Ovary (tissue), 9 donors: Measurements from ENCODE around the gene AP1G1. TPM values are rescaled to one million over a fixed set of nuclear protein-coding genes. Genes with fewer than 3 reads are reported as not detected.
"Not testable (repeated sequence)": the region's sequence is repeated elsewhere in the genome, so short reads cannot be mapped to it uniquely, and the experiment has no call there.

Experiments used
- DNase-seq, 5 donors: peaks; one replicate each; pipeline ENCODE4 v3.0.0-alpha.2; 2019 to 2020
- H3K27ac ChIP-seq, 2 donors: fragments of 200-600 bp; one replicate each; pipeline versions ENCODE4 v1.5.1 to v1.8.0; 2019 to 2022
- H3K27me3 ChIP-seq: fragments of 200-600 bp; one replicate; pipeline ENCODE4 v1.8.0; 2022
- H3K36me3 ChIP-seq: fragments of 200-600 bp; sonication (generic); one replicate; pipeline ENCODE4 v1.5.1; 2019
- H3K4me1 ChIP-seq: one replicate; pipeline ENCODE4 v1.8.1; 2013; ENCODE audit warnings: mild to moderate bottlenecking, moderate library complexity; ENCODE audit not compliant: insufficient read depth
- H3K4me3 ChIP-seq: fragments of 200-600 bp; sonication (generic); one replicate; pipeline ENCODE4 v1.5.1; 2017
- H3K9me3 ChIP-seq, 2 donors: fragments of 200-600 bp in 1 of 2; sonication (generic) in 1 of 2; one replicate each; pipeline versions ENCODE4 v1.5.1 to v1.8.1; 2013 to 2019; ENCODE audit warnings: mild to moderate bottlenecking in 1 of 2, moderate library complexity in 1 of 2
- EP300 ChIP-seq: sonication (generic); formaldehyde crosslinking; IDR thresholded peaks from one replicate; pipeline ENCODE4 v1.6.1; 2017; ENCODE audit warnings: antibody characterized with exemption
- POLR2A ChIP-seq: fragments of 450-650 bp; IDR thresholded peaks from one replicate; pipeline ENCODE4 v1.6.1; 2017; ENCODE audit warnings: antibody characterized with exemption, mild to moderate bottlenecking, moderate library complexity
- WGBS, 3 donors: extraction: QIAGEN DNeasy Blood & Tissue Kit in 1 of 3; methylation state at CpG; one replicate each; pipeline versions ENCODE4 v1.1.5 to v1.1.7; 2013 to 2017; 5-methylcytosine and 5-hydroxymethylcytosine counted together
- intact Hi-C, 4 donors: fragments of 100-400 bp; cut with DNase I; formaldehyde crosslinking; loops; one replicate each; pipeline versions ENCODE4 v1.11.0 to v1.15.1; 2022 to 2023
- polyA plus RNA-seq, 2 donors: library from polyadenylated mRNA; stranded (reverse); fragments of 200-250 nt in 1 of 2; fragments of 350-450 nt in 1 of 2; fragmentation: Illumina TruSeq in 1 of 2; extraction: RNeasy Lipid Tissue Mini Kit (QIAGEN cat#74804) in 1 of 2; gene quantifications; one replicate each; pipeline ENCODE4 v1.2.3, GENCODE V29; 2013 to 2014
- total RNA-seq, 7 donors: library from RNA; depleted of rRNA in 2 of 7; stranded (reverse); fragments of >200 nt in 2 of 7; fragmentation: NEBNext Ultra II Directional in 3 of 7; extraction: Animal tissue kit (Norgen Biotek cat#: 25700) in 3 of 7; gene quantifications; one replicate each; pipeline versions ENCODE4 v1.1.0 to v1.2.4, GENCODE V29; 2016 to 2023
- TF ChIP-seq, protein P1 (sequence below), 3 donors: fragments of 450-650 bp in 2 of 3; fragments of 200-600 bp in 1 of 3; IDR thresholded peaks; one replicate each; pipeline versions ENCODE4 v1.5.1 to v1.8.0; 2016 to 2022; ENCODE audit warnings: antibody characterized with exemption in 3 of 3, mild to moderate bottlenecking in 1 of 3
- donor health status: DM: no; HTN: no; CAD: no; lungs with moderate emphysema.
- donor health status: DM: no; HTN: no; CAD: no.
- donor health status: Bipolar disorder and iron deficiency.
- donor health status: DM: yes; HTN: yes; CAD: no.
- donor health status: DM: no; HTN: no; CAD: no.
- donor health status: DM: yes; HTN: yes; CAD: no.

The AP1G1 gene
- total and polyA plus RNA-seq, 9 donors: 14.2 to 71.7 (median 54.3) TPM

DNA sequence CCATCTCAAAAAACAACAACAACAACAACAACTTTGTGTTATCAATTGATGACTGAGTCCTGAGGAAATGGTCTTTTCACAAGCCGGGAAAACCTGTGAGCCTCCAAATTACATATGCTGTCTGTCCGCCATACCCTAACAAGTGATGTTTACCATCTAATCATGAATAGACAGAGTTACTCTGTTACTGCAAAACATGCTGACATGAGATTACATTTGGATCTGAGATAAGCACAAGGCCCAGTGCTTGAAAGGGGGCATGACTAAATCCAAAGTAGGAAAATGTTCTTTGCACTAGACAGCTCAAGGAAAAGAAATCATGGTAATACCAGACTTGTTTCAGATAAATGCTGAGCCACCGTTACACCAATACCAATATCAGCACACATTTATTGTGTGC is 28.5 kb upstream of the AP1G1 start:
- 83 to 92% (median 86%) methylated on average over 3 of the region's 3 CpGs for WGBS, 3 donors
- H3K4me3 ChIP-seq: no peak overlapping the region
- TF ChIP-seq POLR2A (no peak), EP300 (no peak)
- TF ChIP-seq, protein P1, sequence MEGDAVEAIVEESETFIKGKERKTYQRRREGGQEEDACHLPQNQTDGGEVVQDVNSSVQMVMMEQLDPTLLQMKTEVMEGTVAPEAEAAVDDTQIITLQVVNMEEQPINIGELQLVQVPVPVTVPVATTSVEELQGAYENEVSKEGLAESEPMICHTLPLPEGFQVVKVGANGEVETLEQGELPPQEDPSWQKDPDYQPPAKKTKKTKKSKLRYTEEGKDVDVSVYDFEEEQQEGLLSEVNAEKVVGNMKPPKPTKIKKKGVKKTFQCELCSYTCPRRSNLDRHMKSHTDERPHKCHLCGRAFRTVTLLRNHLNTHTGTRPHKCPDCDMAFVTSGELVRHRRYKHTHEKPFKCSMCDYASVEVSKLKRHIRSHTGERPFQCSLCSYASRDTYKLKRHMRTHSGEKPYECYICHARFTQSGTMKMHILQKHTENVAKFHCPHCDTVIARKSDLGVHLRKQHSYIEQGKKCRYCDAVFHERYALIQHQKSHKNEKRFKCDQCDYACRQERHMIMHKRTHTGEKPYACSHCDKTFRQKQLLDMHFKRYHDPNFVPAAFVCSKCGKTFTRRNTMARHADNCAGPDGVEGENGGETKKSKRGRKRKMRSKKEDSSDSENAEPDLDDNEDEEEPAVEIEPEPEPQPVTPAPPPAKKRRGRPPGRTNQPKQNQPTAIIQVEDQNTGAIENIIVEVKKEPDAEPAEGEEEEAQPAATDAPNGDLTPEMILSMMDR (IDR thresholded peaks at IDR 0.05): no peak

DNA sequence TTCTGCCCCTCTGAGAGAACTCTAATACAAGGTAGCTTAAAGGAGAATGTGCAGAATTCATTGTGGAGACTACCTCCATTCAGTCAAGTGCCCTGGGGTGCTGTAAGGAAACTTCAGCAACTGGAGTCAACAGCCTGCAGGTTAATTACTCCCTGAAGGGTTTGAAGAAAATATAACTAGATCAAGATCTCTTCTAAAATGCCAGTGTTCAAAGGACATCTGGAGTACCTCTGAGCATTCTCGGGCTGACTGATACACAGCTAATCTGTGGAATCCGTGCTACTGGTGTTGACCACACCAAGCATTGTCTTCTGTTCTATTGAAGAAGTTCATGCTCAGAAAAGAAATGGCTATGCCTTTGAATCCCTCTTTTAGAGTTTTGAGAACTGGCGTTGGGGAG is 25.7 kb upstream of the AP1G1 start:
- no peak overlapping the region for H3K4me3 ChIP-seq
- no peaks in the 10 kb centered on the region for H3K36me3 ChIP-seq
- no peaks in the 10 kb centered on the region for H3K27me3 ChIP-seq
- TF ChIP-seq, protein P1 (IDR thresholded peaks at IDR 0.05): no peak
- no peaks in the 10 kb centered on the region for H3K9me3 ChIP-seq
- no peak overlapping the region for H3K27ac ChIP-seq
- DNase-seq: no peak
- WGBS, 3 donors: 79 to 87% (median 85%) methylated on average over 3 of the region's 3 CpGs
- H3K4me1 ChIP-seq: no peaks in the 10 kb centered on the region
- intact Hi-C loops: no loop called here

More for the DNA sequence above, 28.5 kb upstream of the AP1G1 start:
- no peak overlapping the region for H3K27ac ChIP-seq
- no peaks in the 10 kb centered on the region for H3K4me1 ChIP-seq
- H3K9me3 ChIP-seq: no peaks in the 10 kb centered on the region
- intact Hi-C loops: loop anchor here in 1 of 4 donors (1.0 kb wide), 1 partner anchor 21 kb away; no protein-coding TSS in a partner anchor
- H3K27me3 ChIP-seq: no peaks in the 10 kb centered on the region
- no peaks in the 10 kb centered on the region for H3K36me3 ChIP-seq
- DNase-seq: no peak

- DNase-seq, H3K4me3 ChIP-seq, H3K36me3 ChIP-seq, H3K27ac ChIP-seq, H3K4me1 ChIP-seq, intact Hi-C loops, H3K27me3 ChIP-seq, H3K9me3 ChIP-seq: not testable (repeated sequence)
- 86 to 89% (median 88%) methylated on average over 2 of the region's 2 CpGs for WGBS, 3 donors
These were observed 23.5 kb upstream of the AP1G1 start for GRCh38 chr16:71832112-71832511.

DNA sequence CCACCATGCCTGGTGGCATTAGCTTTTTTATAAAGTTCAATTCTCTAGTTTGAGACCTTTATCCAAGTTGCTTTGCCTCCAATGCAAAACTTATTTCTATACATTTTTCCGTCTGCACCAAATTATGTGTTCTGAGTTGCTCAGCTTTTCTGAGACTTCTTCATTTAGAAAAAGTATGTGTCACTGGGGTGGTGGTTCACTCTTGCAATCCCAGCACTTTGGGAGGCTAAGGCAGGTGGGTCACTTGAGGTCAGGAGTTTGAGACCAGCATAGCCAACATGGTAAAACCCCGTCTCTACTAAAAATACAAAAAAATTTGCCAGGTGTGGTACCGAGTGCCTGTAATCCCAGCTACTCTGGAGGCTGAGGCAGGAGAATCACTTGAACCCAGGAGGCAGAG is 23.1 kb upstream of the AP1G1 start:
- H3K9me3 ChIP-seq, H3K36me3 ChIP-seq, DNase-seq, H3K27me3 ChIP-seq, intact Hi-C loops, H3K4me3 ChIP-seq, H3K27ac ChIP-seq, H3K4me1 ChIP-seq: not testable (repeated sequence)
- WGBS, 3 donors: 83 to 94% (median 88%) methylated on average over 3 of the region's 3 CpGs

- Histone ChIP-seq H3K27me3 (no peaks in the 10 kb centered on the region), H3K9me3 (no peaks in the 10 kb centered on the region), H3K36me3 (no peaks in the 10 kb centered on the region), H3K4me3 (no peak overlapping the region), H3K4me1 (no peaks in the 10 kb centered on the region), H3K27ac (no peak overlapping the region)
- intact Hi-C loops: no loop called here
- 83 to 93% (median 86%) methylated on average over 2 of the region's 2 CpGs for WGBS, 3 donors
- TF ChIP-seq EP300 (no peak), POLR2A (no peak)
- TF ChIP-seq, protein P1 (IDR thresholded peaks at IDR 0.05): no peak
- no peak for DNase-seq
These were observed 21.7 kb upstream of the AP1G1 start for GRCh38 chr16:71830359-71830758.

DNA sequence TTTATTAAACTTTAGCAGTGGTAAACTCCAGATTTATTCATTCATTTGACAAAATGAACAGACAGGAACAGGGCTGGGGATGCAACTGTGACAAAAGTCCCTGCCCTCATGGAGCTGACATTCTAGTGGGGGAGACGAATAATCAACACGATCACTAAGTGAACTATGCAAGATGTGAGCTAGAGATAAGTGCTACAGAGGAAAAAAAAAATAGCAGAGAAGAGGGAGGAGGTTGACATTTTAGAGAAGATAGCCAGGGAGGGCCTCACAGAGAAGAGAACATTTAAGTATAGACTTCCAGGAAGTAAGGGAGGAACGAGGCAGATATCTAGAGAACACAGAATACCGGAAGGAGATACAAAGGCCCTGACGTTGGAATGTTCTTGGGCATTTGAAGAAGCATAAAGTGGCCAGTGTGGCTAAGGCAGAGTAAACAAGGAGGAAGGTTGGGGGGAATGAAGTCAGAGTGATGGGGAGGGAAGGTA is 17.9 kb upstream of the AP1G1 start:
- TF ChIP-seq, protein P1 (IDR thresholded peaks at IDR 0.05): no peak
- TF ChIP-seq EP300 (no peak), POLR2A (no peak)
- H3K36me3 ChIP-seq: no peaks in the 10 kb centered on the region
- H3K27me3 ChIP-seq: no peaks in the 10 kb centered on the region
- H3K9me3 ChIP-seq: no peaks in the 10 kb centered on the region
- no peak for DNase-seq
- H3K4me3 ChIP-seq: no peak overlapping the region
- WGBS, 3 donors: 56 to 61% (median 59%) methylated on average over 5 of the region's 5 CpGs
- intact Hi-C loops: no loop called here
- H3K4me1 ChIP-seq: no peaks in the 10 kb centered on the region
- H3K27ac ChIP-seq: no peak overlapping the region

DNA sequence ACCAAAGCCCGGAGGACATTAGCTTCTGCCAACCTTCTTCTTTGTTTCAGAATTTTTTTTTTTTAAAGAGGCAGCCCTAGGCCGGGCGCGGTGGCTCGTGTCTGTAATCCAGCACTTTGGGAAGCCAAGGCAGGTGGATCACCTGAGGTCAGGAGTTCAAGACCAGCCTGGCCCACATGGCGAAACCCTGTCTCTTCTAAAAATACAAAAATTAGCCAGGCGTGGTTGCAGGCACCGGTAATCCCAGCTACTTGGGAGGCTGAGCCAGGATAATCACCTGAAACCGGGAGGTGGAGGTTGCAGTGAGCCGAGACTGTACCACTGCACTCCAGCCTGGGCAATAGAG is 8.5 kb upstream of the AP1G1 start:
- H3K27me3 ChIP-seq, intact Hi-C loops, H3K4me1 ChIP-seq, H3K9me3 ChIP-seq, H3K4me3 ChIP-seq, H3K36me3 ChIP-seq, DNase-seq: not testable (repeated sequence)
- H3K27ac ChIP-seq: peak overlapping the region in 1 of 2 donors; percentile 18
- WGBS, 3 donors: 76 to 87% (median 79%) methylated on average over 10 of the region's 10 CpGs
